ENCODE data around the gene BAZ2B. TPM values are rescaled to one million over a fixed set of nuclear protein-coding genes. Genes with fewer than 3 reads are reported as not detected.

Gene BAZ2B
- total RNA-seq, 1 experiment from 2014 or later = 34.9 TPM

DNA sequence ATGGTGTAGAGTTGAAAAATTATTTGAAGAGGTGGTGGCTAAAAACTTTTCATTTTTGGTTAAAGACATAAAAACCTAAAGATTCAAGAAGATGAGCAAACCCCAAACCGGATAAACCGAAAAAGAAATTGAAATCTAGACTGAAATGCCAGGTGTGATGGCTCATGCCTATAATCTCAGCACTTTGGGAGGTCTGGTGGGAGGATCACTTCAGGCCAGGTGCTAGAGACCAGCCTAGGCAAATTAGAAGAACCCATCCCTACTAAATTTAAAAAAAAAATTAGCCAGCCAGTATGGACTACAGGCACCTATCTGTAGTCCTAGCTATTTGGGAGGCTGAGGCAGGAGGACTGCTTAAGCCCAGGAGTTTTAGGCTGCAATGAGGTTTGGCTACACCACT is 126.9 kb downstream of the BAZ2B start:
- Histone ChIP-seq H3F3A (ENCODE audit: insufficient read depth, low read depth) (no peaks in the 10 kb centered on the region), H3K4me1 (replicated peaks; ENCODE audit: insufficient read depth) (no peaks in the 10 kb centered on the region), H3K9me3 (ENCODE audit: insufficient read depth, low read depth) (no peaks in the 10 kb centered on the region), H3K4me2 (no peak overlapping the region), H3K9me2 (ENCODE audit: insufficient read depth) (no peaks in the 10 kb centered on the region), H3K79me2 (ENCODE audit: low read depth) (no peaks in the 10 kb centered on the region), H2AFZ (no peak overlapping the region), H4K20me1 (ENCODE audit: insufficient read depth) (no peaks in the 10 kb centered on the region), H3K27me3 (ENCODE audit: insufficient read depth, low read depth) (no peaks in the 10 kb centered on the region), H3K4me3 (no peak overlapping the region), H3K27ac (no peak overlapping the region), H3K36me3 (ENCODE audit: low read depth) (no peaks in the 10 kb centered on the region)
- ChIA-PET CTCF (no interaction called here), POLR2A (ENCODE audit: unreplicated experiment) (no interaction called here)
- no TSS peak for BruUV-seq (replicated peaks)
- no peak for DNase-seq
- intact Hi-C loops (cut with micrococcal nuclease; ENCODE audit: unreplicated experiment) = no loop called here
- no peak for TF ChIP-seq EZH2 (IDR thresholded peaks at IDR 0.05; ENCODE audit: low read depth)
- TF ChIP-seq, protein P1, sequence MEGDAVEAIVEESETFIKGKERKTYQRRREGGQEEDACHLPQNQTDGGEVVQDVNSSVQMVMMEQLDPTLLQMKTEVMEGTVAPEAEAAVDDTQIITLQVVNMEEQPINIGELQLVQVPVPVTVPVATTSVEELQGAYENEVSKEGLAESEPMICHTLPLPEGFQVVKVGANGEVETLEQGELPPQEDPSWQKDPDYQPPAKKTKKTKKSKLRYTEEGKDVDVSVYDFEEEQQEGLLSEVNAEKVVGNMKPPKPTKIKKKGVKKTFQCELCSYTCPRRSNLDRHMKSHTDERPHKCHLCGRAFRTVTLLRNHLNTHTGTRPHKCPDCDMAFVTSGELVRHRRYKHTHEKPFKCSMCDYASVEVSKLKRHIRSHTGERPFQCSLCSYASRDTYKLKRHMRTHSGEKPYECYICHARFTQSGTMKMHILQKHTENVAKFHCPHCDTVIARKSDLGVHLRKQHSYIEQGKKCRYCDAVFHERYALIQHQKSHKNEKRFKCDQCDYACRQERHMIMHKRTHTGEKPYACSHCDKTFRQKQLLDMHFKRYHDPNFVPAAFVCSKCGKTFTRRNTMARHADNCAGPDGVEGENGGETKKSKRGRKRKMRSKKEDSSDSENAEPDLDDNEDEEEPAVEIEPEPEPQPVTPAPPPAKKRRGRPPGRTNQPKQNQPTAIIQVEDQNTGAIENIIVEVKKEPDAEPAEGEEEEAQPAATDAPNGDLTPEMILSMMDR (conservative IDR thresholded peaks at IDR 0.05) = no peak

DNA sequence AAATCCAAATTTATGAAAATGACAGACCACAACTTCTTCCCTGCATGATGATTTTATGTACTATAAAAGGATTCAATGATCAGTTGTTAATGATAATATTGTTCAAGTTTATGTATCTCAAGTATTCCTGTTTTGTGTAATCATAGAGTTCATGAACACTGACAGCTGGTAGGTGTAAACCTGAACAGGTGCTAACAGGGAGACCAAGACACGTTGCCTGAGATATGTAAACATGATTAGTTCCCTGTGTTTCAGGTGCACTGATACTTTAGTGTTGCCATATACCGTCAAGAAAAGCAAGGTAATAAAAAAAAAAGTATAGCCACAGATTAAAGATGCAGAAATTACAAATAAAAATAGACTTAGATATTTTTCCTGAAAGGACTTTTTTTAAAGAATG is 131.8 kb downstream of the BAZ2B start:
- no peaks in the 10 kb centered on the region for H3K4me1 ChIP-seq (replicated peaks; ENCODE audit: insufficient read depth)
- H3K27me3 ChIP-seq (ENCODE audit: insufficient read depth, low read depth) = no peaks in the 10 kb centered on the region
- no TSS peak for BruUV-seq (replicated peaks)
- H2AFZ ChIP-seq = no peak overlapping the region
- no peaks in the 10 kb centered on the region for H3K9me3 ChIP-seq (ENCODE audit: insufficient read depth, low read depth)
- no peak overlapping the region for H3K4me2 ChIP-seq
- intact Hi-C loops (cut with micrococcal nuclease; ENCODE audit: unreplicated experiment) = no loop called here
- CTCF ChIA-PET = no interaction called here
- DNase-seq = no peak
- no peaks in the 10 kb centered on the region for H3K9me2 ChIP-seq (ENCODE audit: insufficient read depth)
- no peaks in the 10 kb centered on the region for H3K36me3 ChIP-seq (ENCODE audit: low read depth)
- no peak overlapping the region for H3K4me3 ChIP-seq
- no peaks in the 10 kb centered on the region for H3F3A ChIP-seq (ENCODE audit: insufficient read depth, low read depth)
- TF ChIP-seq EZH2 (IDR thresholded peaks at IDR 0.05; ENCODE audit: low read depth) = no peak
- TF ChIP-seq, protein P1 (conservative IDR thresholded peaks at IDR 0.05) = no peak
- H3K27ac ChIP-seq = no peak overlapping the region
- no peaks in the 10 kb centered on the region for H4K20me1 ChIP-seq (ENCODE audit: insufficient read depth)
- POLR2A ChIA-PET (ENCODE audit: unreplicated experiment) = no interaction called here
- no peaks in the 10 kb centered on the region for H3K79me2 ChIP-seq (ENCODE audit: low read depth)

DNA sequence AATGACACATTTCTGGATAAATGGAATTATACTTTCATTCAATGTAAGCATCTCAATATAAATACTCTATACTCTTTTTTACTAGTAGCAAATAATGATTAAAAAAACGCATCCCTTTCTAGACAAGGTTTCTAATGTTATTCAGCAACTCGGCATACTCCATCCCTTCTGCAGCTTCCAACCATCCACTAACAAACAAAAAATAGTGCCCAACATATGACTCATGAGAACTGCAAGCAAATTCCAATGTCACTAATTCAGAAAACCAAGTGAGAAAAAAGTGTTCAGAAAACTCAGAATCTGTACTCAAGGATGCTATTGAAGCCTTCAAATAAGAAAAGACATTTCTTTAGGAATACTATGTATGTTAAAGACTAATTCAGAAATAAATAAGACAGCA is 140.0 kb downstream of the BAZ2B start:
- no peaks in the 10 kb centered on the region for H3K9me3 ChIP-seq (ENCODE audit: insufficient read depth, low read depth)
- H3K4me2 ChIP-seq = no peak overlapping the region
- POLR2A ChIA-PET (ENCODE audit: unreplicated experiment) = no interaction called here
- CTCF ChIA-PET = no interaction called here
- intact Hi-C loops (cut with micrococcal nuclease; ENCODE audit: unreplicated experiment) = no loop called here
- no peak for DNase-seq
- H4K20me1 ChIP-seq (ENCODE audit: insufficient read depth) = no peaks in the 10 kb centered on the region
- no peaks in the 10 kb centered on the region for H3K36me3 ChIP-seq (ENCODE audit: low read depth)
- no peaks in the 10 kb centered on the region for H3K27me3 ChIP-seq (ENCODE audit: insufficient read depth, low read depth)
- H3K27ac ChIP-seq = no peak overlapping the region
- H3F3A ChIP-seq (ENCODE audit: insufficient read depth, low read depth) = no peaks in the 10 kb centered on the region; the same call in 1 of the 2 replicates
- no TSS peak for BruUV-seq (replicated peaks)
- no peak overlapping the region for H3K4me3 ChIP-seq
- H3K9me2 ChIP-seq (ENCODE audit: insufficient read depth) = no peaks in the 10 kb centered on the region
- no peak for TF ChIP-seq EZH2 (IDR thresholded peaks at IDR 0.05; ENCODE audit: low read depth)
- TF ChIP-seq, protein P1 (conservative IDR thresholded peaks at IDR 0.05) = no peak
- no peak overlapping the region for H2AFZ ChIP-seq
- no peaks in the 10 kb centered on the region for H3K79me2 ChIP-seq (ENCODE audit: low read depth)
- no peaks in the 10 kb centered on the region for H3K4me1 ChIP-seq (replicated peaks; ENCODE audit: insufficient read depth)

All from PC-9 (cell line).